Measurements from ENCODE around the gene DSG2. TPM values are rescaled to one million over a fixed set of nuclear protein-coding genes. Genes with fewer than 3 reads are reported as not detected.

Gene DSG2
- total RNA-seq, 1 experiment from 2014 or later, result not detected

- no peak overlapping the region for H3K4me3 ChIP-seq (ENCODE audit: low read depth, low read length, poor library complexity, severe bottlenecking)
- no peaks in the 10 kb centered on the region for H3K36me3 ChIP-seq (ENCODE audit: insufficient read depth, low read length, poor library complexity, severe bottlenecking)
- DNase-seq (ENCODE audit: low spot score), result no peak
- intact Hi-C loops (cut with micrococcal nuclease; ENCODE audit: unreplicated experiment), result loop anchor here (2.0 to 5.0 kb wide), 2 partner anchors 261 to 400 kb away; no protein-coding TSS in a partner anchor
- no peaks in the 10 kb centered on the region for H3K9me3 ChIP-seq (ENCODE audit: low read depth, low read length, poor library complexity, severe bottlenecking)
- no TSS peak for BruUV-seq (replicated peaks)
- H3K27ac ChIP-seq (ENCODE audit: low read depth, low read length, poor library complexity, severe bottlenecking), result no peak overlapping the region
- no peak for TF ChIP-seq CTCF (conservative IDR thresholded peaks at IDR 0.05; ENCODE audit: low read depth, low read length)
- TF ChIP-seq EZH2 (IDR thresholded peaks at IDR 0.05; ENCODE audit: borderline replicate concordance, low read depth, low read length, poor library complexity, severe bottlenecking), result no peak
- CTCF ChIA-PET, result no interaction called here
- H3K4me1 ChIP-seq (ENCODE audit: insufficient read depth, low read length, poor library complexity, severe bottlenecking), result no peaks in the 10 kb centered on the region
- H3K27me3 ChIP-seq (replicated peaks; ENCODE audit: insufficient read depth, low read depth, low read length, poor library complexity), result peaks cover 12% of the 10 kb centered on the region
- POLR2A ChIA-PET (ENCODE audit: low non-redundant PET), result no interaction called here
Measured at GRCh38 chr18:31557446-31557845, 59.5 kb downstream of the DSG2 start.

GRCh38 chr18:31558567-31558966, 60.6 kb downstream of the DSG2 start:
- TF ChIP-seq CTCF (conservative IDR thresholded peaks at IDR 0.05; ENCODE audit: low read depth, low read length) (no peak), EZH2 (IDR thresholded peaks at IDR 0.05; ENCODE audit: borderline replicate concordance, low read depth, low read length, poor library complexity, severe bottlenecking) (no peak)
- ChIA-PET CTCF (no interaction called here), POLR2A (ENCODE audit: low non-redundant PET) (no interaction called here)
- no TSS peak for BruUV-seq (replicated peaks)
- Histone ChIP-seq H3K36me3 (ENCODE audit: insufficient read depth, low read length, poor library complexity, severe bottlenecking) (no peaks in the 10 kb centered on the region), H3K9me3 (ENCODE audit: low read depth, low read length, poor library complexity, severe bottlenecking) (no peaks in the 10 kb centered on the region), H3K27me3 (replicated peaks; ENCODE audit: insufficient read depth, low read depth, low read length, poor library complexity) (peaks cover 22% of the 10 kb centered on the region), H3K4me3 (ENCODE audit: low read depth, low read length, poor library complexity, severe bottlenecking) (no peak overlapping the region), H3K27ac (ENCODE audit: low read depth, low read length, poor library complexity, severe bottlenecking) (no peak overlapping the region), H3K4me1 (ENCODE audit: insufficient read depth, low read length, poor library complexity, severe bottlenecking) (no peaks in the 10 kb centered on the region)
- DNase-seq (ENCODE audit: low spot score), result no peak
- intact Hi-C loops (cut with micrococcal nuclease; ENCODE audit: unreplicated experiment), result loop anchor here (5.0 kb wide), 1 partner anchor 399 kb away; no protein-coding TSS in a partner anchor

- ChIA-PET CTCF (no interaction called here), POLR2A (ENCODE audit: low non-redundant PET) (interaction anchor here (0.5 to 0.7 kb wide), 2 partner anchors 16 to 614 kb away, joined by 3 to 4 read pairs; no protein-coding TSS in a partner anchor)
- DNase-seq (ENCODE audit: low spot score), result no peak
- peaks cover 22% of the 10 kb centered on the region for H3K27me3 ChIP-seq (replicated peaks; ENCODE audit: insufficient read depth, low read depth, low read length, poor library complexity)
- no peaks in the 10 kb centered on the region for H3K9me3 ChIP-seq (ENCODE audit: low read depth, low read length, poor library complexity, severe bottlenecking)
- BruUV-seq (replicated peaks), result no TSS peak
- no peak overlapping the region for H3K27ac ChIP-seq (ENCODE audit: low read depth, low read length, poor library complexity, severe bottlenecking)
- intact Hi-C loops (cut with micrococcal nuclease; ENCODE audit: unreplicated experiment), result no loop called here
- TF ChIP-seq EZH2 (IDR thresholded peaks at IDR 0.05; ENCODE audit: borderline replicate concordance, low read depth, low read length, poor library complexity, severe bottlenecking) (no peak), CTCF (conservative IDR thresholded peaks at IDR 0.05; ENCODE audit: low read depth, low read length) (no peak)
- no peaks in the 10 kb centered on the region for H3K36me3 ChIP-seq (ENCODE audit: insufficient read depth, low read length, poor library complexity, severe bottlenecking)
- H3K4me1 ChIP-seq (ENCODE audit: insufficient read depth, low read length, poor library complexity, severe bottlenecking), result no peaks in the 10 kb centered on the region
- H3K4me3 ChIP-seq (ENCODE audit: low read depth, low read length, poor library complexity, severe bottlenecking), result no peak overlapping the region
Measured at GRCh38 chr18:31562726-31563125, 64.7 kb downstream of the DSG2 start.

Measured in A673 (cell line).